ENCODE results near the gene NTRK1.
A peak's percentile ranks its signal among the peaks of the same experiment; 100 is the strongest.

Gene NTRK1

GRCh38 chr1:156838972-156839371 lies 21.7 kb upstream of the NTRK1 start:
- no peak overlapping the region for H3K4me3 ChIP-seq (ENCODE audit: low read depth, low read length)
- DNase-seq (ENCODE audit: low read depth) = no peak
- TF ChIP-seq, protein P1, sequence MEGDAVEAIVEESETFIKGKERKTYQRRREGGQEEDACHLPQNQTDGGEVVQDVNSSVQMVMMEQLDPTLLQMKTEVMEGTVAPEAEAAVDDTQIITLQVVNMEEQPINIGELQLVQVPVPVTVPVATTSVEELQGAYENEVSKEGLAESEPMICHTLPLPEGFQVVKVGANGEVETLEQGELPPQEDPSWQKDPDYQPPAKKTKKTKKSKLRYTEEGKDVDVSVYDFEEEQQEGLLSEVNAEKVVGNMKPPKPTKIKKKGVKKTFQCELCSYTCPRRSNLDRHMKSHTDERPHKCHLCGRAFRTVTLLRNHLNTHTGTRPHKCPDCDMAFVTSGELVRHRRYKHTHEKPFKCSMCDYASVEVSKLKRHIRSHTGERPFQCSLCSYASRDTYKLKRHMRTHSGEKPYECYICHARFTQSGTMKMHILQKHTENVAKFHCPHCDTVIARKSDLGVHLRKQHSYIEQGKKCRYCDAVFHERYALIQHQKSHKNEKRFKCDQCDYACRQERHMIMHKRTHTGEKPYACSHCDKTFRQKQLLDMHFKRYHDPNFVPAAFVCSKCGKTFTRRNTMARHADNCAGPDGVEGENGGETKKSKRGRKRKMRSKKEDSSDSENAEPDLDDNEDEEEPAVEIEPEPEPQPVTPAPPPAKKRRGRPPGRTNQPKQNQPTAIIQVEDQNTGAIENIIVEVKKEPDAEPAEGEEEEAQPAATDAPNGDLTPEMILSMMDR (IDR thresholded peaks at IDR 0.05; ENCODE audit: low read depth, low read length, missing control alignments) = peak; percentile 92

DNA sequence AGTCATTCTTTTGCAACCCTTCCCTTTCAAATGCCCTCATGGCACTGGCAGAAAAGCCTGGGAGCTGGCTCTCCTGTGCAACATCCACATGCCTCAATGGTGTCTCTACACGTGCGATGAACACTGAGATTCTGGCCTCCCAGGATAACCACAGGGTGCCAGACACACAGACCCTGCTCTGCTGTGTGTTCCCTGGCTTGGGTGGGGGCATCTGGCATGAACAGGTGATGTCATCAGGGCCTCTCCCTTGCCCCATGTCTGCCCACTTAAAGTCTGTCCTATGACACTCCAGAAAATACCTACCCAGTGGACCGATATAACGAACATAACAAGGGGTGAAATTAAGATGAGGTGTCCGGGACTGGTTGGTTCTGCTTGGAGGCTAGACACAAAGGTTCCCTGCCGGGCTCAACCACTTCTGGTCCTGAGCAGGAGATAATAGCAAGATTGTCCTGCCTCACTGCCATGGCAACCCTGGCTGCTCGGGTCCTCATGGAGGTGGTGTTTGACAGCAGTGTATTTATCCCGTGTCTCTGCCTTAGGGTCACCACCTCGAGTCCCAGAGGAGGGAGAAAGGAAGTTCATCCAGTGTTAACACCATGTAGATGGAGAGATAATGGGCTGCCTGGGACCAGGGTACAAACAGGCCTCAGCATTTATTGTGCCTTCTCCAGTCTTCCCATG lies 21.1 kb upstream of the NTRK1 start:
- TF ChIP-seq, protein P1 (IDR thresholded peaks at IDR 0.05; ENCODE audit: low read depth, low read length, missing control alignments) = no peak
- H3K4me3 ChIP-seq (ENCODE audit: low read depth, low read length) = no peak overlapping the region
- no peak for DNase-seq (ENCODE audit: low read depth)

DNA sequence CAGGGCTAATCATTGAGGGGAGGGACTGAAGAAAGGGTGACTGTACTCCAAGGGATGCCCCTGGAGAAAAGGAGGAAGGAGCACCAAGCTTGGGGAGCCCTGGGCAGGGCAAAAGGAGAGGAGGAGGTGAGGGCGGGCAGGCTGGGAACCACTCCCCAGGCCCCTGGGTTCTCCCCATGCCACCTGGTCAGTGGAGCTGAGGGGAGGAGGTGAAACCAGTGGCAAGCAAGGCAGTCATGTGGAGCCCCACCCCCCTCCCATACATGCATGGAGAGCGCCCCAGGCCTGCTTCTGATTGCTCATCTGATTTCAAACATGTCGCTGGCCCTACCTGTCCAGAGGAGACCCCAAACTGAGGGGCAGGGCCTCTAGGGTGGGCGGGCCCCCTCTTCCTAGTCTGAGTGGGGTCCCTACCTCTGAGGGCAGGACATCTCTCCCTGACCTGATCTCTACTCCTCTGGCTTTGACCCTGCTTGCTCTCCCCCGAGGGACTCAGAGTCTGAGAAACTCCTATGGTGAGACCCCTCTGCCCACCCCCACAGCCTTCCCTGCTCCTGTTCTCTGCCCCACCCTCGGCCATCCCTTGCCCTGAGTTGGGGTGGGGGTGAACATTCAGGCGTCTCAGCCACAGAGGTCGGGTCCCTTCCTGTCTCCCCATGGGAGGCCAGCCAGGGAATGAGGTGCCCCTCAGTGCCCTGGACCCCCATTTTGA lies 20.3 kb upstream of the NTRK1 start:
- no peak for DNase-seq (ENCODE audit: low read depth)
- TF ChIP-seq, protein P1 (IDR thresholded peaks at IDR 0.05; ENCODE audit: low read depth, low read length, missing control alignments) = no peak
- no peak overlapping the region for H3K4me3 ChIP-seq (ENCODE audit: low read depth, low read length)

- DNase-seq (ENCODE audit: low read depth) = no peak
- TF ChIP-seq, protein P1 (IDR thresholded peaks at IDR 0.05; ENCODE audit: low read depth, low read length, missing control alignments) = no peak
- no peak overlapping the region for H3K4me3 ChIP-seq (ENCODE audit: low read depth, low read length)
Measured at GRCh38 chr1:156840898-156841279, 19.8 kb upstream of the NTRK1 start.

- TF ChIP-seq, protein P1 (IDR thresholded peaks at IDR 0.05; ENCODE audit: low read depth, low read length, missing control alignments) = no peak
- no peak for DNase-seq (ENCODE audit: low read depth)
- H3K4me3 ChIP-seq (ENCODE audit: low read depth, low read length) = no peak overlapping the region
Measured at GRCh38 chr1:156841295-156841855, 19.3 kb upstream of the NTRK1 start.

DNA sequence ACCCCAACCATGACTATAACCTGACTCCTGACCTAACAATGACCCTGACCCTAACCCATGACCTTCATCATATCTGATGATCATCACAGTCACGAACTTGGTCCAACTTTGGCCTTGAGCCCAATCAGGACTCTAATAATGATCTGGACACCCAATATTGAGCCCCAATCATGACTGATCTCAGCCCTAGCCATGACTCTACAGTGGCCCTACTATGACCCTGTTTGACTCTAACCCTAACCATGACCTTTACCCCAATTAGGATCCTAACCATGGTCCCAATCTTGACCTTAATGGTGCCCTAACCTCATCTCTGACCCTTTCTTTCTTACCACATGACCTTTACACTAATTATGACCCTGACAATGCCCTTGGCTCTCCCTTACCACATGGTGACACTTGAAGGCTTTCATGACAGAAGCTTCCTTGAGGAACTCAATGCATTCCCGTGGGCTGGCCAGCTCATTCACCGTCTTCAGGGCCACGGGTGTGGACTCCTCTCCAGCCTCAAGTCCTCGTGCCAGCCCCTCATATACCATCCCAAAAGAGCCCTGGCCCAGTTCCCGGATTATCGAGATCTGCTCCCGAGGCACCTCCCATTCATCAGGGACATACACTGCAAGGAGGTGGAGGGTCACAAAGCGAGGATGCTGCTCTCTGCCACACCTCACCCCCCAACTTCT lies 17.9 kb upstream of the NTRK1 start:
- DNase-seq (ENCODE audit: low read depth) = no peak
- TF ChIP-seq, protein P1 (IDR thresholded peaks at IDR 0.05; ENCODE audit: low read depth, low read length, missing control alignments) = no peak
- no peak overlapping the region for H3K4me3 ChIP-seq (ENCODE audit: low read depth, low read length)

All from GM12864 (cell line).